Heart left ventricle (tissue), 16 donors: ENCODE measurements around the gene HBEGF. TPM values are rescaled to one million over a fixed set of nuclear protein-coding genes. Genes with fewer than 3 reads are reported as not detected.

ENCODE experiments used
- ATAC-seq, 4 donors: fragments of 200-7000 bp; cut with Tn5 transposase; one replicate each; pipeline ENCODE4 v1.9.1; 2020 to 2022; ENCODE audit warnings: moderate library complexity in 4 of 4, mild to moderate bottlenecking in 3 of 4, moderate number of reproducible peaks in 1 of 4
- DNase-seq, 5 donors: peaks; one replicate each; pipeline ENCODE4 v3.0.0-alpha.2; 2020
- H3K27ac ChIP-seq, 12 donors: fragments of 200-600 bp; sonication (generic) in 4 of 12; one replicate each; pipeline versions ENCODE4 v1.5.0 to v1.8.0; 2016 to 2022; ENCODE audit warnings: mild to moderate bottlenecking in 2 of 12
- H3K27me3 ChIP-seq, 9 donors: fragments of 200-600 bp; sonication (generic) in 2 of 9; one replicate each; pipeline versions ENCODE4 v1.5.1 to v1.8.0; 2016 to 2022; ENCODE audit warnings: mild to moderate bottlenecking in 3 of 9
- H3K36me3 ChIP-seq, 9 donors: fragments of 200-600 bp; sonication (generic) in 2 of 9; one replicate each; pipeline versions ENCODE4 v1.5.0 to v1.8.0; 2018 to 2022; ENCODE audit warnings: mild to moderate bottlenecking in 2 of 9
- H3K4me1 ChIP-seq, 12 donors: fragments of 200-600 bp; sonication (generic) in 4 of 12; one replicate each; pipeline versions ENCODE4 v1.5.0 to v1.8.0; 2016 to 2022; ENCODE audit warnings: mild to moderate bottlenecking in 3 of 12
- H3K4me3 ChIP-seq, 12 donors: fragments of 200-600 bp; sonication (generic) in 4 of 12; one replicate each; pipeline versions ENCODE4 v1.5.0 to v1.8.0; 2017 to 2022; ENCODE audit warnings: mild to moderate bottlenecking in 9 of 12, moderate library complexity in 4 of 12
- H3K9me3 ChIP-seq, 12 donors: fragments of 200-600 bp; sonication (generic) in 4 of 12; one replicate each; pipeline versions ENCODE4 v1.5.0 to v1.8.0; 2016 to 2022; ENCODE audit warnings: mild to moderate bottlenecking in 1 of 12
- POLR2A ChIP-seq, 2 donors: fragments of 450-650 bp; IDR thresholded peaks; one replicate each; pipeline ENCODE4 v1.6.1; 2017; ENCODE audit warnings: antibody characterized with exemption in 2 of 2, mild to moderate bottlenecking in 2 of 2, moderate library complexity in 2 of 2
- WGBS, 4 donors: extraction: QIAGEN DNeasy Blood & Tissue Kit in 2 of 4; methylation state at CpG; one replicate each; pipeline versions ENCODE4 v1.1.5 to v1.1.7; 2013 to 2018; 5-methylcytosine and 5-hydroxymethylcytosine counted together
- intact Hi-C, 10 donors: fragments of 100-400 bp; cut with DNase I; formaldehyde crosslinking; loops; one replicate each; pipeline versions ENCODE4 v1.11.1 to v1.14.2; 2022
- polyA plus RNA-seq, 2 donors: library from polyadenylated mRNA; stranded (reverse); fragments of 200-250 nt; gene quantifications; one replicate each; pipeline ENCODE4 v1.2.3, GENCODE V29; 2013
- total RNA-seq, 9 donors: library from RNA; depleted of rRNA in 2 of 9; stranded (reverse); fragments of >200 nt in 2 of 9; fragmentation: NEBNext Ultra II Directional in 3 of 9; extraction: Animal tissue kit (Norgen Biotek cat#: 25700) in 3 of 9; gene quantifications; one replicate each; pipeline versions ENCODE4 v1.1.0 to v1.2.4, GENCODE V29; 2016 to 2023
- TF ChIP-seq, protein P1 (sequence below), 12 donors: fragments of 200-600 bp; sonication (generic) in 4 of 12; IDR thresholded peaks; one replicate each; pipeline versions ENCODE4 v1.5.0 to v1.8.0; 2018 to 2022; ENCODE audit warnings: antibody characterized with exemption in 12 of 12, mild to moderate bottlenecking in 5 of 12
- donor health status: ischemic (EF 13 %, LVEDD 7.1; RV severe dilation, severe dysfunction).
- donor health status: healthy with polysubstance abuse.
- donor health status: DM: no; HTN: yes; CAD: no.
- donor health status: DM: no; HTN: no; CAD: no.
- donor health status: ischemic (EF 25% LVEDD 6.9; RV normal size, moderate dysfunction).
- donor health status: ischemic (EF 25% LVEDD 5.7; RV mildly dilated, moderate dysfunction).
- donor health status: healthy.
- donor health status: DM: yes; HTN: yes; CAD: no.
- donor health status: ischemic (EF 35%, LVEDD 5.7; RV mildly dilated, moderate dysfunction).
- donor health status: nonischemic (EF 11% LVEDD 7.7; RV severe dilation, severe dysfunction).
- donor health status: DM: yes; HTN: yes; CAD: no.
- donor health status: PGD.
- donor health status: ischemic (EF 29% LVEDD 5.4; RV normal size, mild dysfunction).
- donor health status: nonischemic (EF 23%, LVEDD 6.1; RV moderate dilation, normal function).

HBEGF gene
- total and polyA plus RNA-seq, 11 donors = 18.2 to 60.1 (median 34.9) TPM

DNA sequence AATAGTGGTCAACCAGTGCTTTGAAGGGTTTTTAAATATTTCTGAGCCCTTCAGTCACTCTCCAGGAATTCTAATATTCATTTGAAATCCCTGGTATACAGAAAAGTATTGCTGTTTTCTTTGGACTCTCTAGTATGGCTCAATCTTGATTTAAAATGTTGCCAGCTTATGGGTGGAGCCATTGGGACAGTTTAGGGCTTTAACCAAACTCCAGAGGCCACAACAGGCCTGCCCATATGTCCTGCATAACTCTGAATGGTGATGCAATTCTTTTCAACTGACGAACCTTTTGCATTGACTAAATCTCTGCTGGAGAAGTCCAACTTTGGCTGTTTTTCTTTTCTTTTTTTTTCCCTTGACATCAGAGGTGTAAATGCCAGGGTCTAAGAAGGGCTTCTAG, 44.9 kb upstream of the HBEGF start:
- Histone ChIP-seq H3K36me3 (peaks cover 0 to 12% (median 0%) of the 10 kb centered on the region in 9 donors), H3K27me3 (no peaks in the 10 kb centered on the region), H3K4me3 (no peak overlapping the region), H3K27ac (no peak overlapping the region), H3K4me1 (no peaks in the 10 kb centered on the region), H3K9me3 (no peaks in the 10 kb centered on the region)
- 83 to 93% (median 91%) methylated on average over 1 of the region's 1 CpG for WGBS, 4 donors
- DNase-seq (no peak), ATAC-seq (no peak)
- intact Hi-C loops = no loop called here
- no peak for TF ChIP-seq POLR2A (IDR thresholded peaks at IDR 0.05)
- TF ChIP-seq, protein P1, sequence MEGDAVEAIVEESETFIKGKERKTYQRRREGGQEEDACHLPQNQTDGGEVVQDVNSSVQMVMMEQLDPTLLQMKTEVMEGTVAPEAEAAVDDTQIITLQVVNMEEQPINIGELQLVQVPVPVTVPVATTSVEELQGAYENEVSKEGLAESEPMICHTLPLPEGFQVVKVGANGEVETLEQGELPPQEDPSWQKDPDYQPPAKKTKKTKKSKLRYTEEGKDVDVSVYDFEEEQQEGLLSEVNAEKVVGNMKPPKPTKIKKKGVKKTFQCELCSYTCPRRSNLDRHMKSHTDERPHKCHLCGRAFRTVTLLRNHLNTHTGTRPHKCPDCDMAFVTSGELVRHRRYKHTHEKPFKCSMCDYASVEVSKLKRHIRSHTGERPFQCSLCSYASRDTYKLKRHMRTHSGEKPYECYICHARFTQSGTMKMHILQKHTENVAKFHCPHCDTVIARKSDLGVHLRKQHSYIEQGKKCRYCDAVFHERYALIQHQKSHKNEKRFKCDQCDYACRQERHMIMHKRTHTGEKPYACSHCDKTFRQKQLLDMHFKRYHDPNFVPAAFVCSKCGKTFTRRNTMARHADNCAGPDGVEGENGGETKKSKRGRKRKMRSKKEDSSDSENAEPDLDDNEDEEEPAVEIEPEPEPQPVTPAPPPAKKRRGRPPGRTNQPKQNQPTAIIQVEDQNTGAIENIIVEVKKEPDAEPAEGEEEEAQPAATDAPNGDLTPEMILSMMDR (IDR thresholded peaks at IDR 0.05) = no peak

DNA sequence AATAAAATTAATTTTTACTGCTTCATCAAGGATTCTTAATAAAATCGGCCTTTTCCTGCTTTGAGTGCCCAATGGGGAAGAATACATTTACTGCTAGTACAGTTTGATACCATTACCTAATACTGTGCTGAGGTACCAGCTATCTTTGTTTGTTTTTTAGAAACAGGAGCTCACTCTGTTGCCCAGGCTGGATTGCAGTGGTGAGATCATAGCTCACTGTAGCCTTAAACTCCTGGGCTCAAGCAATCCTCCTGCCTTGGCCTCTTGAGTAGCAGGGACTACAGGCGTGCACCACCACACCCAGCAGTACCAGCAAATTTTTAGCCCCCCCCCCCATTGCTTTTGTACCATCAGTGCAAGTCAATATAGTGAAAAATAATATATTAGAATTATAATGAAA, 41.6 kb upstream of the HBEGF start:
- intact Hi-C loops = loop anchor here in 1 of 10 donors (5.0 kb wide), 1 partner anchor 334 kb away; no protein-coding TSS in a partner anchor
- ATAC-seq = no peak
- WGBS, 4 donors = 84 to 93% (median 89%) methylated on average over 2 of the region's 2 CpGs
- Histone ChIP-seq H3K9me3 (no peaks in the 10 kb centered on the region), H3K36me3 (peaks cover 0 to 7% (median 0%) of the 10 kb centered on the region in 9 donors), H3K4me3 (no peak overlapping the region), H3K27me3 (no peaks in the 10 kb centered on the region), H3K27ac (no peak overlapping the region), H3K4me1 (peaks cover 0 to 6% (median 0%) of the 10 kb centered on the region in 12 donors)
- DNase-seq = no peak
- no peak for TF ChIP-seq POLR2A (IDR thresholded peaks at IDR 0.05)
- TF ChIP-seq, protein P1 (IDR thresholded peaks at IDR 0.05) = no peak

DNA sequence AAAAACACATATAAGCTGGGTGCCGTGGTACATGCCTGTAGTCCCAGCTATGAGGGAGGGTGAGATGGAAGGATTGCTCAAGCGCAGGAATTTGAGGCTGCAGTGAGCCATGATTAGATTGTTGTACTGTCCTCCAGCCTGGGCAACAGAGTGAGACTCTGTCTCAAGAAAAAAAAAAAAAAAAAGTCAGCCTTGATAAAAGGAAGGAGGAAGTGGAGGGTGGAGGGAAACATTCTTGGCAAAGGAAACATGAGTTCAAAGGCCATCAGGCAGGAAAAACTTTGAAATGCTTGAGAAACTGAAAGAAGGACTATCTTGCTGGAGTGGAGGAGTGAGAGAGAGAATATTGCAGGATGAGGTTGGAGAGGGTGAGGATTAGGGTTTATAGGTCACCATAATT, 36.9 kb upstream of the HBEGF start:
- TF ChIP-seq, protein P1 (IDR thresholded peaks at IDR 0.05) = no peak
- no peak for TF ChIP-seq POLR2A (IDR thresholded peaks at IDR 0.05)
- 62 to 75% (median 65%) methylated on average over 2 of the region's 2 CpGs for WGBS, 4 donors
- Histone ChIP-seq H3K4me3 (no peak overlapping the region), H3K27ac (no peak overlapping the region), H3K9me3 (no peaks in the 10 kb centered on the region), H3K27me3 (no peaks in the 10 kb centered on the region), H3K4me1 (peaks cover 0 to 7% (median 0%) of the 10 kb centered on the region in 12 donors), H3K36me3 (no peaks in the 10 kb centered on the region)
- DNase-seq = no peak
- ATAC-seq = no peak
- intact Hi-C loops = no loop called here

DNA sequence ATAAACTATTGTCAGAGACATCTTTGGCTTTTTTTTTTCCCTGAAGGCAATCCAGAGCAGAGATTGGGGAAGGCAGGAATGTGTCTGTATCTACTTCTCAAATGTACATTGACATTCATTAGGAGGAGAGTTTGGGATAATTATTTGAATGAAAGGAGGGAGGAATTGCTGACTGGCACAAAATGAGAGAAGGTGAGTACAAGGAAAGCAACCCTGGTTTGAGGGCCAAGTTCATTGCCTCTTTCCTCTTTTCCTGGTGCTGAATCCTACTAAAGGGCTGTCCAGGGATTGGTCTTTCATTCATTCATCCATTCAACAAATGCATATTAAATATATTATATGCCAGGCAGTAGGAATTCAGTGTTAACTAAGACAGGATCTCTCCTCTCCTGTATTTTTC, 36.5 kb upstream of the HBEGF start:
- H3K4me3 ChIP-seq = no peak overlapping the region
- no peaks in the 10 kb centered on the region for H3K9me3 ChIP-seq
- peaks cover 0 to 7% (median 0%) of the 10 kb centered on the region in 12 donors for H3K4me1 ChIP-seq
- H3K36me3 ChIP-seq = no peaks in the 10 kb centered on the region
- DNase-seq (no peak), ATAC-seq (no peak)
- H3K27ac ChIP-seq = no peak overlapping the region
- TF ChIP-seq, protein P1 (IDR thresholded peaks at IDR 0.05) = no peak
- TF ChIP-seq POLR2A (IDR thresholded peaks at IDR 0.05) = no peak
- intact Hi-C loops = no loop called here
- H3K27me3 ChIP-seq = no peaks in the 10 kb centered on the region
